ENCODE measurements around the gene ZFYVE26. TPM values are rescaled to one million over a fixed set of nuclear protein-coding genes. Genes with fewer than 3 reads are reported as not detected.
"Not testable (repeated sequence)": the region's sequence is repeated elsewhere in the genome, so short reads cannot be mapped to it uniquely, and the experiment has no call there.

Gene ZFYVE26
- total RNA-seq, 6 experiments from 2014 or later, result 8.3 to 14.8 (median 11.3) TPM

DNA sequence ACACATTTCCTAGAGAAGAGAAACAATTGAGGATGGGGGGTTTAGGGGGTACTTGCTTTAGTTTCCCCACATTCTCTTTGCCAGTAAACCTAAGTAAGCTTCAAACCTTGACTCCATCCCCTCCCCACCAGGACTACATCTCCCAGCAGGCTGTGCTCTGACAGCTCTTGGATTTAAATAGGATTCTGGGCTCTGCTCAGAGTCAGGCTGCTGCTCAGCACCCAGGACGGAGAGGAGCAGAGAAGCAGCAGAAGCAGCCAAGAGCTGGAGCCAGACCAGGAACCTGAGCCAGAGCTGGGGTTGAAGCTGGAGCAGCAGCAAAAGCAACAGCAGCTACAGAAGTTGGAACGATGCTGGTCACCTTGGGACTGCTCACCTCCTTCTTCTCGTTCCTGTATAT, 94.1 kb downstream of the ZFYVE26 start:
- Histone ChIP-seq H3K27ac (no peak overlapping the region), H3K27me3 (no peaks in the 10 kb centered on the region), H3K36me3 (no peaks in the 10 kb centered on the region), H3K4me1 (no peaks in the 10 kb centered on the region), H3K4me3 (no peak overlapping the region), H3K9me3 (no peaks in the 10 kb centered on the region)
- DNase-seq, result peak; percentile 39 to 83 (median 78)
- WGBS (ENCODE audit: insufficient coverage, low coverage, low lambda C conversion rate, missing lambda C conversion rate), result 16% methylated on average over 3 of the region's 3 CpGs
- ATAC-seq, result peak; percentile 77 to 96 (median 90)
- intact Hi-C loops (cut with DNase I), result no loop called here
- TF ChIP-seq, protein P1, sequence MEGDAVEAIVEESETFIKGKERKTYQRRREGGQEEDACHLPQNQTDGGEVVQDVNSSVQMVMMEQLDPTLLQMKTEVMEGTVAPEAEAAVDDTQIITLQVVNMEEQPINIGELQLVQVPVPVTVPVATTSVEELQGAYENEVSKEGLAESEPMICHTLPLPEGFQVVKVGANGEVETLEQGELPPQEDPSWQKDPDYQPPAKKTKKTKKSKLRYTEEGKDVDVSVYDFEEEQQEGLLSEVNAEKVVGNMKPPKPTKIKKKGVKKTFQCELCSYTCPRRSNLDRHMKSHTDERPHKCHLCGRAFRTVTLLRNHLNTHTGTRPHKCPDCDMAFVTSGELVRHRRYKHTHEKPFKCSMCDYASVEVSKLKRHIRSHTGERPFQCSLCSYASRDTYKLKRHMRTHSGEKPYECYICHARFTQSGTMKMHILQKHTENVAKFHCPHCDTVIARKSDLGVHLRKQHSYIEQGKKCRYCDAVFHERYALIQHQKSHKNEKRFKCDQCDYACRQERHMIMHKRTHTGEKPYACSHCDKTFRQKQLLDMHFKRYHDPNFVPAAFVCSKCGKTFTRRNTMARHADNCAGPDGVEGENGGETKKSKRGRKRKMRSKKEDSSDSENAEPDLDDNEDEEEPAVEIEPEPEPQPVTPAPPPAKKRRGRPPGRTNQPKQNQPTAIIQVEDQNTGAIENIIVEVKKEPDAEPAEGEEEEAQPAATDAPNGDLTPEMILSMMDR (IDR thresholded peaks at IDR 0.05), result no peak
- TF ChIP-seq POLR2A (IDR thresholded peaks at IDR 0.05), result no peak

DNA sequence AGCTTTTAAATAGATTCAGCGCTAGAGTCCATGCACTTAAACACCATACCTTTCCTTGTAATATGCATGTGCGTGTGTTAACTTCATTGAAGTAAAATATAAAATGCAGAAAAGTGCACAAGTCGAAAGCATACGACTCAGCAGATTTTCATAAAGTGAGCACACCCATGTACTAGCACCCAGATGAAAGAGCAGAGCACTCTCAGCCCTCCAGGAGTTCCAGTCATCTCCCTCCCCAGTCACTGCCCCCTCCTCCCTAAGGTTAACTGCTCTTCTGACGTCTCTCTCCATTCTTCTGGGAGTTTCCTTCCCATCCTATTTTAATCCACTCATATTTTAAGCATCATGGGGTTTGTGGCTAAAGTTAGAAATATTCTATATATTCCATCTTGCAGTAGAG, 94.5 kb downstream of the ZFYVE26 start:
- Histone ChIP-seq H3K4me1 (no peaks in the 10 kb centered on the region), H3K36me3 (no peaks in the 10 kb centered on the region), H3K27ac (no peak overlapping the region), H3K9me3 (no peaks in the 10 kb centered on the region), H3K27me3 (no peaks in the 10 kb centered on the region), H3K4me3 (no peak overlapping the region)
- 58% methylated on average over 5 of the region's 5 CpGs for WGBS (ENCODE audit: insufficient coverage, low coverage, low lambda C conversion rate, missing lambda C conversion rate)
- DNase-seq, result no peak
- no peak for ATAC-seq
- no peak for TF ChIP-seq POLR2A (IDR thresholded peaks at IDR 0.05)
- TF ChIP-seq, protein P1 (IDR thresholded peaks at IDR 0.05), result no peak
- intact Hi-C loops (cut with DNase I), result no loop called here

DNA sequence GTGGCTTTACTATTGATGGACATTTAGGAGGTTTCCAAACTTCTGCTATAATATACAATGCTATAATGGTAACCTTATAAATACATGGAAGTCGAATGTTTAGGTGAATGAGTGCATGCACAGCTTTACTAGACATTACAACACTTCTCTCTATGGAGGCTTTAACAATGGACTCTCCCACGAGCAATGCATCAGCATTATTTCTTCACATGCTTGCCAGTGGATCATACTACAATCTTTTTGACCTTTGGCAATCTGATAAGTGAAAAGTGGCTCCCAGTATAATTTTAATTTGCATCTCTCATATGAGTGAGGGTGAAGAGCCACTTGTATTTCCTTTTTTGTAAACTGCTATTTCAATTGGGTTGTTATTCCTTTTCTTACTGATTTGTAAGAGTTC, 96.5 kb downstream of the ZFYVE26 start:
- Histone ChIP-seq H3K27me3 (no peaks in the 10 kb centered on the region), H3K4me1 (no peaks in the 10 kb centered on the region), H3K27ac (no peak overlapping the region), H3K36me3 (no peaks in the 10 kb centered on the region), H3K9me3 (no peaks in the 10 kb centered on the region), H3K4me3 (no peak overlapping the region)
- no peak for DNase-seq
- intact Hi-C loops (cut with DNase I), result no loop called here
- WGBS (ENCODE audit: insufficient coverage, low coverage, low lambda C conversion rate, missing lambda C conversion rate), result 27% methylated on average over 2 of the region's 2 CpGs
- no peak for ATAC-seq
- TF ChIP-seq, protein P1 (IDR thresholded peaks at IDR 0.05), result no peak
- TF ChIP-seq POLR2A (IDR thresholded peaks at IDR 0.05), result no peak

DNA sequence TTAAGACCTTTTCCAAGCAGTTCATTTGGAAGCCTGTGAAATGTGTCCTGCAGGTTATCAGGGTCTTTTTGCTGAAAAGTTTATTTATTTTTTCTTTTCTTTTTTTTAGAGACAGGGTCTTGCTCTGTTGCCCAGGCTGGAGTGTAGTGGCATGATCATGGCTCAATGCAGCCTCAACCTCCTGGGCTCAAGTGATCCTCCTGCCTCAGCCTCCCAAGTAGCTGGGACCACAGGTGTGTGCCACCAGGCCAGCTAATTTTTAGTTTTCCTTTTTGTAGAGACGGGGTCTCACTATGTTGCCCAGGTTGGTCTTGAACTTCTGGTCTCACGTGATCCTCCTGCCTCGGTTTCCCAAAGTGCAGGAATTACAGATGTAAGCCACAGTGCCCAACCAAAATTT, 97.0 kb downstream of the ZFYVE26 start:
- H3K4me1 ChIP-seq; ATAC-seq; H3K27me3 ChIP-seq; H3K27ac ChIP-seq; H3K4me3 ChIP-seq; DNase-seq; intact Hi-C loops (cut with DNase I); H3K36me3 ChIP-seq; H3K9me3 ChIP-seq: not testable (repeated sequence)
- 73% methylated on average over 2 of the region's 3 CpGs for WGBS (ENCODE audit: insufficient coverage, low coverage, low lambda C conversion rate, missing lambda C conversion rate)

DNA sequence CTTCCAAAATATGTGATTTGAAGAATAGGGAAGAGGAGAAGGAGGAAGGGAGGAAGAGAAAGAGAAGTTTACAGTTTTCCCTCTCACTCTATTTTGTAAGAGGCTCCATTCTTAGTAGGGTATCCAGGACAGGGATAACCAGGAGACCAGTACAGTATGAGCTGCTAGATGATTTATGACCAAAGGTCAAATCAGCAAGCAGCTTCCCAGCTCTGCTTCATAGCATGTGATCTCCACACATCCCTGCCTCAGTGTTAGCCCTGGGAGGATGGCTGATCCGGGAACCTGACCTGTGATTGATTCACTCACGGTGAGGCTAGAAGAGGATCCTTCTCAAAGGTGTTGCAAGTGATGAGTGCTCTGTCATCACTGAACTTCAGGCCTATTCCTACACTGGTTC, 98.1 kb downstream of the ZFYVE26 start:
- no peaks in the 10 kb centered on the region for H3K9me3 ChIP-seq
- TF ChIP-seq, protein P1 (IDR thresholded peaks at IDR 0.05), result no peak
- TF ChIP-seq POLR2A (IDR thresholded peaks at IDR 0.05), result no peak
- 40% methylated on average over 1 of the region's 2 CpGs for WGBS (ENCODE audit: insufficient coverage, low coverage, low lambda C conversion rate, missing lambda C conversion rate)
- peak in 1 of 4 donors; percentile 43 for ATAC-seq
- H3K4me1 ChIP-seq, result no peaks in the 10 kb centered on the region
- H3K27ac ChIP-seq, result no peak overlapping the region
- no peak overlapping the region for H3K4me3 ChIP-seq
- no peaks in the 10 kb centered on the region for H3K36me3 ChIP-seq
- intact Hi-C loops (cut with DNase I), result no loop called here
- no peaks in the 10 kb centered on the region for H3K27me3 ChIP-seq
- DNase-seq, result no peak

All from right lobe of liver (tissue), 6 donors.